Activated CD8-positive, alpha-beta memory T cell treated with anti-CD3 and anti-CD28 coated beads for 1 hour (primary cell): Measurements from ENCODE around the gene ACKR3.

Source experiments
- DNase-seq, 2 donors: peaks; one replicate each; pipeline ENCODE4 v3.0.0-alpha.2; 2020; ENCODE audit warnings: low read depth in 1 of 2; ENCODE audit errors: extremely low read depth in 1 of 2

ACKR3 gene

DNA sequence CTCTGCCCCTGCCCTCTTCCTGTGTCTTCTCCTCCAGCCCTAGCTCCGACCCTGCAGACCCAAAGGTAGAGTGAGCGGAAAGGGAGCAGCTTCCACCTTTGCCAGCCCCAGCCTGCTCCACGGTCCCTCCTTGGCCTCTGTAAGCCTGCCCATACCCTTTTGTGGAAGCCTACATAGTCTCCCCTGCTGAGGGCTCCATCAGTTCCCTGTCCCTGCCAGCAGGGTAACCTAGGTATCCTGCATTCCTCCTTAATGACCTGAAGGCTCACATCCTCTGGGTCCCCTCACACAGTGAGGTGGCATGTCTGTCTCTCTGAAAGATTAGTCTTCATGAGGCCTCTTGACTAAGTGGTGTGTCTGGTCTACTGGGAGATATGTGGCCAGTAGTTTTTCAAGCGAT is 20.5 kb upstream of the ACKR3 start:
- DNase-seq, result no peak

- DNase-seq, result no peak
These were observed 19.3 kb upstream of the ACKR3 start for GRCh38 chr2:236550290-236550689.

- no peak for DNase-seq
These were observed 18.7 kb upstream of the ACKR3 start for GRCh38 chr2:236550701-236551465.

GRCh38 chr2:236551471-236552211 is 18.0 kb upstream of the ACKR3 start:
- no peak for DNase-seq

DNA sequence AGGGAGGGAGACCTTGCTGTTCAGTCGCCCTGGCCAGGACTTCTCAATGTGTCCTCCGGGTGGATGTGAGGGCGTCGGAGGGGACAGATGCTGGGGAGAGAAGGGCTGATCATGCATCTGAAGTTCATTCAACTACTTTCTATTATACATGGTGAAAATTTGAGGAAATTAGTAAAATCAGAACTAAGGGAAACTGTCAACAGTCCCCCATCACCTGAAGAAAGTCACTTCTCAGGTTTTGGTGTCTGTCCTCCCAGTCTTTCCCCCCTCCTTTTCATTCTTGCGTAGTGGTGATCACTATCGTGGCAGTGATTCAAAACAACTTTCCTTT is 17.4 kb upstream of the ACKR3 start:
- DNase-seq, result no peak

DNA sequence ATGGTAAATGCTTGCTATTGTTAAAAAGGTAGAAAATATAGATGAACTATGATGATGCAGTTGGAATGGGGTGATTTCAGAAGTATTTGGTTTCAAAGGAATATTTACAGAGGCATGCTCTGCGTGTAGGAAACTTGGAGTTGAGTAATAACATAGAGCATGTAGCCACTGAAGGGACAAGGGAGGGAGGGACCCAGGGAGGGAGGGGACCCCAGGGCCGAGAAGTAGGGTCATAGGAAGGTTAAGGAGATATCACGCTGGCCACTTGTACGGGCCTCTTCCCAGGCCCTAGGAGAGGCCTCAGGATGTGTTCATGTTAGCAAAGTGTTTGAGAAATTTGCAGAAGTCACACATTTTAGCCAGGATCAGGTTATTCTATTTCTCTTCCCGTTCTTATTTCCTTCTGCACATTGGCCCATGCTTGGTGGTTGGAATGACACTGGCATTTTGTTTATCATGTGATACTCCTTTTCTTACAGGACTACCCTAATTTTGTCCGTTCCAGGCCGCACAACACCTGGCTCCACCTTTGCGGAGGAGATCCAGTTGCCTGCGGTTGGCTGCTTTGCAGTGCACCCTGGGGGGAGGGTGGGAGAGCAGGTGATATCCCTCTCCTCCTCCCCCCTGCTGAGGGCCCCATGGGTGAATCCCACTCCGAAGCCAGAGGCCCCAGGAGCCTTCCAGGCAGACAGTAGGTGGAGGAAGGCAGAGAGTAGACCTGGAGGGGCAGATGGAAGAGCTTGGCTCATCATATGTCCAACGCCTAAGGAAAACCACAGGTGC is 16.9 kb upstream of the ACKR3 start:
- DNase-seq, result no peak

DNA sequence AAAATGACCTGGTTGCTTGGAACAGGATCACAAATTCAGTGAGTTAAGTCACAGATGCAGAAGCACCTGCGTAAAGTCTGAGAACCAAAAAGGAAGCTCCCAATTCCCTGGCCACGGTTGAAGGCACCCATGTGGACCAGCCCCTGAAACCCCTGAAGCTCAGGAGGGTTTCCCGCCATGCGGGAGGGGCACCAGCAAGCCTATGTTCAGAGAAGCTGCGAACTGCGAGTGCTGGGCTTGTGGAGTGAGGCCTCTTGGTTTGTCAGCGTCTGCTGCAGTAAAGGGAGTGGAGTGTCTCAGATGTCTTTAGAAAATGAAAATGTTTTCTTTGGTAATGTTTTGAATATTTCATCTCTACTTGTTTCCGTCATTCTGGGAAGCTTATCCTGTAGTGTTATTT is 16.1 kb upstream of the ACKR3 start:
- DNase-seq, result no peak

DNA sequence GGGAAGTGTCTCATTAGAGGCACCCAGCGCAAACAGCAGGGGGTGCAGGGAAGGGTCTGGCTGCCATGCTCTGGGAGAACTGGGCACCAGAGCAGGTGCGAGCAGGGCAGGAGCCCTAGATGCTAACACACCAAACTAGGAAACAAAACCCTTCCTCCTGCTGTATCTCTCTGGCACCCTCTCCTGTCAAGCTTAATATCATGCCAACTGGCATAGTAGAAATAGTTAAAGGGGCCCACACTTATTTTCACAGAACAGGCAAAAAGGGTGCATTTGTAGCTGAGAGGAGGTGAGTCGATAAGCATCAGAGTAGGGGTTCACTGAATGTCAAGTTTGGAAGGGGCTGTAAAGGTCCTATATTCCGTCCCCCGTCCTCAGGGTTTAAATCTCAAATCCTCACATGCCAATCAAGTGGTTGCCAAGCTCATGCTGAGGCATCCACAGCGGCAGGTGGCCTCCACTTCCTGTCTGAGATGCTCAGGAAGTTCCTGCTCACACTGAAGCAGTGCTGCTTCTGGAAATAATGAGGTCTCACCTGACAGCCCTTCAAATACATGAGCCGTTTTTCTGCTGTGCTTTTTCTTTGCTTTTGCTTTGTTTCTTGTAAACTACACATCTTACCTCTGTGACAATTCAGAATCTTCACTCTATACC is 14.9 kb upstream of the ACKR3 start:
- DNase-seq, result no peak

- DNase-seq, result no peak
These were observed 14.1 kb upstream of the ACKR3 start for GRCh38 chr2:236555481-236555880.

GRCh38 chr2:236557306-236558030 is 12.2 kb upstream of the ACKR3 start:
- DNase-seq, result no peak

DNA sequence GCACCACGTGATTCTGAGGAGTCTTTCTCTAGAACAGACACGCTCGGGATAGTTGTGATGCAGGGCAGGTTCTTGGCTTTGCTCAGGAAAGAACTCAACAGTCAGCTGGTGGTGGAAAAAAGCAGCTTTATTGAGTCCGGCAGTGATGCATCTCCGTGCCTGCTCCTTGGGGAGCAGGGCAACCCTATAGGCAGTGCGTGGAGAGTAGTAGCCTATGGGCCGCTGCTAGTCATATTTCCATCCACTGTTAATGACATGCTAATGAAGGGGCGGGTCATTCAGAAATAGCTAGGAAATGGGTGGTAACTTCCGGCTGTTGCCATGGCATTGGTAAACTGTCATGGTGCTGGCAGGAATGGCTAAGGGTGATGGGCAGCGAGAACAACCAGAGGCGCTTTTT is 11.6 kb upstream of the ACKR3 start:
- DNase-seq, result no peak

GRCh38 chr2:236558993-236559978 is 10.3 kb upstream of the ACKR3 start:
- no peak for DNase-seq

- no peak for DNase-seq
These were observed 7.8 kb upstream of the ACKR3 start for GRCh38 chr2:236561874-236562273.

DNA sequence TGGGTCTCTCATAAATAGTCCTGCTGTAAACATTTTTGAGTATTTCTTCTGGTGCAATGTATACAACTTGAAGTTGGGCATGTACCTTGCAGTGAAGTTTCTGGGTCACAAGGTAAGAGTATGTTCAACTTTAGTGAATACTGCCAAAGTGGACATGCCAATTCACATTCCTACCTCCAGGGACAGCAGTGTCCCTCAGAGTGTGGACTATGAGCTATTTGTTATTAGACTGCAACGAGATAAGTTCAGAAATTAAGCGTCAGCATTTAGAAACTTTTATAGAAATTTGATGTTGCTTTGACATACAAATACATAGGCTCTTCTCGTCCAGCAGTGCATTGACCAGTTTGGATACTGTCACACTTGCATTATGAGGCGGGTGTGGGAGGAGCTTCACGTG is 7.2 kb upstream of the ACKR3 start:
- no peak for DNase-seq

DNA sequence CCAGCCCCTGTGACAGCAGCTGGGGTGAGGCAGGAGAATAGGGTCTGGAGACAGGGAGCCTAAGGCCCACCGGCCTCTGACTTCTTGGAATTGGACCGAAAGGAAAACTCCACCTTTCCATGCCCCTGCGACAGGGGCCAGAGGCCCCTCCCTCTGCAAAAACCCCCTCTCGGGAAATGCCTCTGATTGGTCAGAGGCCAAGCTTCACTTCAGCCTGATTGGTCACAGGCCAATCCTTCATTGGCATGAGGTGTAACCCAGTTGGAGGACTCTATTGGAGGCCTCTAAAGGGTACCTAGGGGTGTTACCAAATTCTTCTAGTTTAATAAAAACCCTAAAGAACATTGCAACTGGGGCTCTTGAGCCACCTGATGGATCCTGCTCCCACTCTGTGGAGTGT is 5.7 kb upstream of the ACKR3 start:
- DNase-seq, result no peak

DNA sequence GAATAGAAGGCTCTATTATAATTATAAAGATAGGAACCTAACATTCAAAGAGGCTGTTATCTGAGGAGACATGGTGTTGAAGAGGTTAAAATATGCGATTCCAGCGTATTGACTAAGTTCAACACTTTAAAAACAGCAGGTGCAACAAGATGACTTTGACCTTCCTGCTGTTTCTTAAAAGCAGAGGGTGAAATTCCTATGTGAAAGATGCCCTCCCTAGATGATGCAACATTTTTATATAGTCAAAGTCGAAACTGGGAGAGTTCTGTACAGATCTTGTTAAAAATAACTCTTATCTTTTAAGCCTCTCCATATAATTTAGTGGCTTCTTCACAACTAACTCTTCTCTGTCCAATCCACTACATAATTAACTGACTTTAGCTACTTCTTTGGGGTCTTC is 4.4 kb upstream of the ACKR3 start:
- no peak for DNase-seq

- DNase-seq, result no peak
These were observed 3.7 kb upstream of the ACKR3 start for GRCh38 chr2:236565879-236566402.

GRCh38 chr2:236566596-236566995 is 3.0 kb upstream of the ACKR3 start:
- DNase-seq, result no peak
